GM23338 (cell line): ENCODE results near the gene SMIM9.

Experiments
- CREB1 ChIP-seq: fragments of 250-450 bp; sonication (Bioruptor Pico); IDR thresholded peaks from 2 replicates; pipeline ENCODE4 v1.5.0; 2020; ENCODE audit warnings: low read depth, mild to moderate bottlenecking, moderate library complexity
- CTCF ChIP-seq, 2 experiments: fragments of 200-600 bp in 1 of 2; sonication (generic) in 1 of 2; conservative IDR thresholded peaks; 2 replicates each; pipeline versions ENCODE4 v1.5.1 to v1.6.1; 2016 to 2017; ENCODE audit warnings: antibody characterized with exemption in 2 of 2, low read depth in 2 of 2, mild to moderate bottlenecking in 2 of 2, moderate library complexity in 1 of 2
- ETS1 ChIP-seq: IDR thresholded peaks from 2 replicates; pipeline ENCODE4 v1.6.1; 2016; ENCODE audit warnings: antibody characterized with exemption
- EZH2 ChIP-seq: fragments of 200-600 bp; sonication (generic); IDR thresholded peaks from one replicate; pipeline ENCODE4 v1.8.0; 2017; ENCODE audit warnings: antibody characterized with exemption, mild to moderate bottlenecking, low read depth; ENCODE audit not compliant: unreplicated experiment
- EZH2phosphoT487 ChIP-seq: fragments of 200-600 bp; sonication (generic); IDR thresholded peaks from one replicate; pipeline ENCODE4 v1.8.1; 2018; ENCODE audit warnings: antibody characterized with exemption; ENCODE audit not compliant: unreplicated experiment
- JUNB ChIP-seq: IDR thresholded peaks from one replicate; pipeline ENCODE4 v1.6.1; 2016; ENCODE audit warnings: antibody characterized with exemption; ENCODE audit not compliant: unreplicated experiment
- POLR2AphosphoS5 ChIP-seq: IDR thresholded peaks from 2 replicates; pipeline ENCODE4 v1.6.1; 2016; ENCODE audit warnings: antibody characterized with exemption, low read depth
- REST ChIP-seq: IDR thresholded peaks from one replicate; pipeline ENCODE4 v1.6.1; 2018; ENCODE audit warnings: antibody characterized with exemption; ENCODE audit not compliant: unreplicated experiment
- STAT1 ChIP-seq: IDR thresholded peaks from one replicate; pipeline ENCODE4 v1.6.1; 2016; ENCODE audit warnings: antibody characterized with exemption; ENCODE audit not compliant: unreplicated experiment
- ZNF114 ChIP-seq: fragments of 250-450 bp; sonication (Bioruptor Pico); IDR thresholded peaks from 2 replicates; pipeline ENCODE4 v1.5.0; 2020; ENCODE audit warnings: mild to moderate bottlenecking, moderate library complexity

DNA sequence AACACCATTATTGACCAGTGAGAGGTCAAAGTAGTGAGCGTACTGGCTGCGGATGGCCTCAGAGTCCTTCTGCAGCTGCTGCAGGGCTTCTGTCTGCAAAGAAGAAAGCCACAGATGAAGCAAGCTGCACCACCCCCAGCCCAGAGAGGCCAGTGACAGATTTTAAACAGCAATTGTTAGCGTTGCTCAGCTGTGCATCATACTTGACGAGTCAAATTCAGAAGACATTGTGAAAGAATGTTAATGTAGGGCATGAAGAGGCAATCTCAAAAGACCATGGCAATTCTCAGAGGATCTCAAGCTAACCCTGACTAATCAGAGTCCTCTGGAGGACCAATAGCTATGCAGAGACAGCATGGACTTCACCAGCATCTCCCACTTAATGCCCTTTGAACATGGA, 55.2 kb downstream of the SMIM9 start:
- TF ChIP-seq EZH2 (no peak), CTCF (conservative IDR thresholded peaks at IDR 0.05; ENCODE audit: low read depth in 2 of 2) (no peak), POLR2AphosphoS5 (no peak), STAT1 (no peak), JUNB (no peak), ZNF114 (CRISPR knock-in tag) (no peak), REST (no peak), CREB1 (CRISPR knock-in tag) (no peak), ETS1 (no peak), EZH2phosphoT487 (no peak)
